Neural cell (in vitro differentiated cells): ENCODE data around the gene RNASE2. TPM values are rescaled to one million over a fixed set of nuclear protein-coding genes. Genes with fewer than 3 reads are reported as not detected.

ENCODE experiments used
- H2AFZ ChIP-seq: fragments of 200-600, 300-800 bp; sonication (generic), shearing (Covaris generic); 2 replicates; pipeline ENCODE4 v1.6.0; 2014; ENCODE audit warnings: low read depth, mild to moderate bottlenecking, antibody characterized with exemption, low read length, moderate library complexity
- H3F3A ChIP-seq: fragments of 200-600 bp; shearing (Covaris generic); 2 replicates; pipeline ENCODE4 v1.6.1; 2016; ENCODE audit warnings: mild to moderate bottlenecking, moderate library complexity, mixed read lengths, antibody characterized with exemption, low read length; ENCODE audit not compliant: insufficient read depth, poor library complexity, severe bottlenecking
- H3K27ac ChIP-seq: fragments of 200-600, 300-800 bp; sonication (generic), shearing (Covaris generic); 2 replicates; pipeline ENCODE4 v1.5.1; 2014; ENCODE audit warnings: mild to moderate bottlenecking, low read length, moderate library complexity
- H3K27me3 ChIP-seq: fragments of 300-800, 200-600 bp; sonication (generic), shearing (Covaris generic); 2 replicates; pipeline ENCODE4 v1.6.0; 2014; ENCODE audit warnings: mild to moderate bottlenecking, low read depth, low read length, moderate library complexity; ENCODE audit not compliant: insufficient read depth
- H3K36me3 ChIP-seq: fragments of 300-800, 200-600 bp; sonication (generic), shearing (Covaris generic); 2 replicates; pipeline ENCODE4 v1.5.1; 2014; ENCODE audit warnings: mild to moderate bottlenecking, antibody characterized with exemption, low read length, moderate library complexity; ENCODE audit not compliant: insufficient read depth
- H3K4me2 ChIP-seq: fragments of 300-800, 200-600 bp; sonication (generic), shearing (Covaris generic); 2 replicates; pipeline ENCODE4 v1.6.0; 2014; ENCODE audit warnings: mild to moderate bottlenecking, low read length
- H3K4me3 ChIP-seq: fragments of 300-800, 200-600 bp; sonication (generic), shearing (Covaris generic); 2 replicates; pipeline ENCODE4 v1.5.1; 2014; ENCODE audit warnings: mild to moderate bottlenecking, low read length, moderate library complexity
- H3K79me2 ChIP-seq: fragments of 200-600 bp; shearing (Covaris generic); replicated peaks from 2 replicates; pipeline ENCODE4 v1.6.0; 2014; ENCODE audit warnings: mild to moderate bottlenecking, low read length, moderate library complexity; ENCODE audit not compliant: insufficient read depth
- H3K9ac ChIP-seq: fragments of 300-800, 200-600 bp; sonication (generic), shearing (Covaris generic); 2 replicates; pipeline ENCODE4 v1.6.1; 2016; ENCODE audit warnings: mild to moderate bottlenecking, low read length, mixed read lengths
- H3K9me2 ChIP-seq: fragments of 200-600 bp; shearing (Covaris generic); 2 replicates; pipeline ENCODE4 v1.6.1; 2016; ENCODE audit warnings: mild to moderate bottlenecking, low read length, mixed read lengths; ENCODE audit not compliant: insufficient read depth
- H3K9me3 ChIP-seq: fragments of 200-600, 300-800 bp; sonication (generic), shearing (Covaris generic); 2 replicates; pipeline ENCODE4 v1.6.1; 2016; ENCODE audit warnings: mild to moderate bottlenecking, mixed run types, low read length, moderate library complexity, mixed read lengths
- H4K20me1 ChIP-seq: fragments of 200-600 bp; shearing (Covaris generic); 2 replicates; pipeline ENCODE4 v1.6.1; 2016; ENCODE audit warnings: mild to moderate bottlenecking, mixed run types; ENCODE audit not compliant: insufficient read depth
- EP300 ChIP-seq: fragments of 450-650 bp; conservative IDR thresholded peaks from 2 replicates; pipeline ENCODE4 v1.6.1; 2014; ENCODE audit warnings: antibody characterized with exemption, mild to moderate bottlenecking, moderate library complexity; ENCODE audit not compliant: poor library complexity, severe bottlenecking
- EZH2 ChIP-seq: fragments of 200-600, 300-800 bp; shearing (Covaris generic), sonication (generic); IDR thresholded peaks from 2 replicates; pipeline ENCODE4 v1.6.1; 2014; ENCODE audit warnings: antibody characterized with exemption, low read length, borderline replicate concordance, mild to moderate bottlenecking; ENCODE audit not compliant: insufficient read depth, poor library complexity, severe bottlenecking
- MXI1 ChIP-seq: fragments of 450-650 bp; conservative IDR thresholded peaks from 2 replicates; pipeline ENCODE4 v1.6.1; 2014; ENCODE audit warnings: antibody characterized with exemption, mild to moderate bottlenecking; ENCODE audit not compliant: poor library complexity, severe bottlenecking
- POLR2AphosphoS5 ChIP-seq: IDR thresholded peaks from 2 replicates; pipeline ENCODE4 v1.6.1; 2012
- RAD21 ChIP-seq: fragments of 450-650 bp; conservative IDR thresholded peaks from 2 replicates; pipeline ENCODE4 v1.6.1; 2014; ENCODE audit warnings: antibody characterized with exemption, mild to moderate bottlenecking, moderate library complexity
- SMC3 ChIP-seq: fragments of 450-650 bp; conservative IDR thresholded peaks from 2 replicates; pipeline ENCODE4 v1.6.1; 2014; ENCODE audit warnings: antibody characterized with exemption, mild to moderate bottlenecking, moderate library complexity; ENCODE audit not compliant: poor library complexity
- TAF1 ChIP-seq: IDR thresholded peaks from 2 replicates; pipeline ENCODE4 v1.6.1; 2012; ENCODE audit warnings: low read depth
- polyA plus RNA-seq: library from polyadenylated mRNA; depleted of rRNA; stranded (reverse); fragments of >200 nt; gene quantifications from 2 replicates; pipeline ENCODE4 v1.2.3, GENCODE V29; 2014
- TF ChIP-seq, protein P1 (sequence below): fragments of 450-650 bp; IDR thresholded peaks from 2 replicates; pipeline ENCODE4 v1.5.1; 2014; ENCODE audit warnings: antibody characterized with exemption, mild to moderate bottlenecking, moderate library complexity; ENCODE audit not compliant: poor library complexity, severe bottlenecking
- TF ChIP-seq, protein P2 (sequence below): IDR thresholded peaks from 2 replicates; pipeline ENCODE4 v1.6.1; 2012; ENCODE audit warnings: borderline replicate concordance

The RNASE2 gene
- polyA plus RNA-seq, 1 donor from 2014 or later: not detected

DNA sequence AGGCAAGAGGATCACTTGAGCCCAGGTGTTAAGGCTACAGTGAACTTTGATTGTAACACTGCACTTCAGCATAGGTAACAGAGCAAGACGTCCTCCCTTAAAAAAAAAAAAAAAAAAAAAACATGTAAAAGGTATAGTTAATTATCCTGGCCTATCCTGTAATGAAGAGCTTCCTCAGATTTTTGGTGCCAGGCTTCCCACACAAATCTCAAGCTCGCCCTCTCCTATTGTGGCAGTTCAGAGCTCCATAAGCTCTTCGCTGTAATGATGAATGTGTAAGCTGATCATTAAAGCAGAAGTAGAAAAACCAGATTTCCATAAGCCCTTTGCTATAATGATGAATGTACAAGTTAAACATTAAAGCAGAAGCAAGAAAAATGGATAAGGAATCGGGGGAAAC lies 41.8 kb downstream of the RNASE2 start:
- H3K27me3 ChIP-seq: no peaks in the 10 kb centered on the region
- H3F3A ChIP-seq: no peaks in the 10 kb centered on the region
- H3K79me2 ChIP-seq: peaks cover 3% of the 10 kb centered on the region

DNA sequence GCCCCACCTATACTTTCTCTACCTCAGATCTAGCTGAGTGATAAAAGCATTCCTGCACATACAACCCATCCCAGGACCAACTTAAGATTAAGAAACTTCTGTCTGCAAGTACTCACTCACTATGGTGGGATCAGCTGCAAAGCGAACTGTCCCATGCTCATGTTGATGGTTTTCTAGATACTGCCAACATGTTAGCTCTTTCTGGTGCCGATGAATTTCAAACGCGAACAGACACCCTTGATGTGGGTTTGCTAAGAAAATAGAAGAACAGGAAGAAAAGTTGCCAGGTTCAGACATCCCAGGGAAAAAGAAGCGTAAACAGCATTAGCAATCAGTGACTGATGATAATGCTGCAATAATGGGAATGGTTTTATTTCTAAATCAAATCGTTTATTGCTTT lies 42.3 kb downstream of the RNASE2 start:
- no peaks in the 10 kb centered on the region for H3K79me2 ChIP-seq
- H3K9me2 ChIP-seq: no peaks in the 10 kb centered on the region
- H3F3A ChIP-seq: no peaks in the 10 kb centered on the region
- no peak overlapping the region for H3K4me3 ChIP-seq
- TF ChIP-seq EP300 (no peak), RAD21 (no peak), SMC3 (no peak), EZH2 (no peak), TAF1 (no peak), POLR2AphosphoS5 (no peak), MXI1 (no peak)
- TF ChIP-seq, protein P1, sequence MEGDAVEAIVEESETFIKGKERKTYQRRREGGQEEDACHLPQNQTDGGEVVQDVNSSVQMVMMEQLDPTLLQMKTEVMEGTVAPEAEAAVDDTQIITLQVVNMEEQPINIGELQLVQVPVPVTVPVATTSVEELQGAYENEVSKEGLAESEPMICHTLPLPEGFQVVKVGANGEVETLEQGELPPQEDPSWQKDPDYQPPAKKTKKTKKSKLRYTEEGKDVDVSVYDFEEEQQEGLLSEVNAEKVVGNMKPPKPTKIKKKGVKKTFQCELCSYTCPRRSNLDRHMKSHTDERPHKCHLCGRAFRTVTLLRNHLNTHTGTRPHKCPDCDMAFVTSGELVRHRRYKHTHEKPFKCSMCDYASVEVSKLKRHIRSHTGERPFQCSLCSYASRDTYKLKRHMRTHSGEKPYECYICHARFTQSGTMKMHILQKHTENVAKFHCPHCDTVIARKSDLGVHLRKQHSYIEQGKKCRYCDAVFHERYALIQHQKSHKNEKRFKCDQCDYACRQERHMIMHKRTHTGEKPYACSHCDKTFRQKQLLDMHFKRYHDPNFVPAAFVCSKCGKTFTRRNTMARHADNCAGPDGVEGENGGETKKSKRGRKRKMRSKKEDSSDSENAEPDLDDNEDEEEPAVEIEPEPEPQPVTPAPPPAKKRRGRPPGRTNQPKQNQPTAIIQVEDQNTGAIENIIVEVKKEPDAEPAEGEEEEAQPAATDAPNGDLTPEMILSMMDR: no peak
- TF ChIP-seq, protein P2, sequence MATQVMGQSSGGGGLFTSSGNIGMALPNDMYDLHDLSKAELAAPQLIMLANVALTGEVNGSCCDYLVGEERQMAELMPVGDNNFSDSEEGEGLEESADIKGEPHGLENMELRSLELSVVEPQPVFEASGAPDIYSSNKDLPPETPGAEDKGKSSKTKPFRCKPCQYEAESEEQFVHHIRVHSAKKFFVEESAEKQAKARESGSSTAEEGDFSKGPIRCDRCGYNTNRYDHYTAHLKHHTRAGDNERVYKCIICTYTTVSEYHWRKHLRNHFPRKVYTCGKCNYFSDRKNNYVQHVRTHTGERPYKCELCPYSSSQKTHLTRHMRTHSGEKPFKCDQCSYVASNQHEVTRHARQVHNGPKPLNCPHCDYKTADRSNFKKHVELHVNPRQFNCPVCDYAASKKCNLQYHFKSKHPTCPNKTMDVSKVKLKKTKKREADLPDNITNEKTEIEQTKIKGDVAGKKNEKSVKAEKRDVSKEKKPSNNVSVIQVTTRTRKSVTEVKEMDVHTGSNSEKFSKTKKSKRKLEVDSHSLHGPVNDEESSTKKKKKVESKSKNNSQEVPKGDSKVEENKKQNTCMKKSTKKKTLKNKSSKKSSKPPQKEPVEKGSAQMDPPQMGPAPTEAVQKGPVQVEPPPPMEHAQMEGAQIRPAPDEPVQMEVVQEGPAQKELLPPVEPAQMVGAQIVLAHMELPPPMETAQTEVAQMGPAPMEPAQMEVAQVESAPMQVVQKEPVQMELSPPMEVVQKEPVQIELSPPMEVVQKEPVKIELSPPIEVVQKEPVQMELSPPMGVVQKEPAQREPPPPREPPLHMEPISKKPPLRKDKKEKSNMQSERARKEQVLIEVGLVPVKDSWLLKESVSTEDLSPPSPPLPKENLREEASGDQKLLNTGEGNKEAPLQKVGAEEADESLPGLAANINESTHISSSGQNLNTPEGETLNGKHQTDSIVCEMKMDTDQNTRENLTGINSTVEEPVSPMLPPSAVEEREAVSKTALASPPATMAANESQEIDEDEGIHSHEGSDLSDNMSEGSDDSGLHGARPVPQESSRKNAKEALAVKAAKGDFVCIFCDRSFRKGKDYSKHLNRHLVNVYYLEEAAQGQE: no peak
- H3K9ac ChIP-seq: no peak overlapping the region
- no peaks in the 10 kb centered on the region for H3K27me3 ChIP-seq
- no peak overlapping the region for H2AFZ ChIP-seq
- peaks cover 4% of the 10 kb centered on the region for H3K36me3 ChIP-seq
- no peak overlapping the region for H3K4me2 ChIP-seq
- H3K9me3 ChIP-seq: no peaks in the 10 kb centered on the region
- H3K27ac ChIP-seq: no peak overlapping the region
- H4K20me1 ChIP-seq: no peaks in the 10 kb centered on the region

More for the DNA sequence above, 41.8 kb downstream of the RNASE2 start:
- H2AFZ ChIP-seq: no peak overlapping the region
- peaks cover 4% of the 10 kb centered on the region for H3K36me3 ChIP-seq
- H3K4me3 ChIP-seq: no peak overlapping the region
- H3K9ac ChIP-seq: no peak overlapping the region
- TF ChIP-seq SMC3: no peak
- H3K9me3 ChIP-seq: no peaks in the 10 kb centered on the region
- no peaks in the 10 kb centered on the region for H3K9me2 ChIP-seq
- no peak overlapping the region for H3K4me2 ChIP-seq
- H4K20me1 ChIP-seq: no peaks in the 10 kb centered on the region
- H3K27ac ChIP-seq: no peak overlapping the region

DNA sequence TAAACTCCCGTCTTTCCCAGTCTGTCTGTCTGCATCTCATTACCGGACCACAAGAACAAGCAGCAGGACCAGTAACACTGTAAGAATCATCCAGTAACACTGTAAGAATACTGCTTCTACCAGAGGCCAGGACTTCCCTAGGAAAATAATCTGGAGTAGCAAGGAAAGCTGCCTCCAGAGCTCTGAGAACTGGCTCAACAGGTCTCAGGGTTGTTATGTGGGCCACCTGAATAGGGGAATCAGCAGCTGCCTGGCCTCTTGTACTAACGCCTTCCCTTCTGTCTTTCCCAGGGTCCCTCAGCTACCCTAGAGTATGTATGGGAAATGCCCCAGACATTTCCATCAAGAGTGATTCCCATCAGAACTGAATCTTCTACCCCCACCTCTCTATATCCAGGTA lies 42.9 kb downstream of the RNASE2 start:
- no peaks in the 10 kb centered on the region for H4K20me1 ChIP-seq
- H3K4me3 ChIP-seq: no peak overlapping the region
- H2AFZ ChIP-seq: no peak overlapping the region
- H3F3A ChIP-seq: no peaks in the 10 kb centered on the region
- H3K9me2 ChIP-seq: no peaks in the 10 kb centered on the region
- H3K9ac ChIP-seq: no peak overlapping the region
- no peak for TF ChIP-seq TAF1
- H3K4me2 ChIP-seq: no peak overlapping the region
- no peaks in the 10 kb centered on the region for H3K9me3 ChIP-seq
- peaks cover 4% of the 10 kb centered on the region for H3K36me3 ChIP-seq
- H3K27ac ChIP-seq: no peak overlapping the region
- H3K27me3 ChIP-seq: no peaks in the 10 kb centered on the region
- H3K79me2 ChIP-seq: no peaks in the 10 kb centered on the region
